HepG2 (cell line): Measurements from ENCODE around the gene GRIK1. TPM values are rescaled to one million over a fixed set of nuclear protein-coding genes. Genes with fewer than 3 reads are reported as not detected.

Source experiments
- ATAC-seq: fragments of 200-7000 bp; cut with Tn5 transposase; 3 replicates; pipeline ENCODE4 v1.9.1; 2020; ENCODE audit warnings: mild to moderate bottlenecking, moderate library complexity
- BruUV-seq: library from RNA; stranded (reverse); fragments of 400-500 nt; replicated peaks from 2 replicates; lab custom pipeline; 2021; lab: Mats Ljungman, UMichigan
- CTCF ChIA-PET: fragments of 300-600 bp; formaldehyde crosslinking; extraction: SDS; loops from one replicate; lab custom pipeline; 2021; ENCODE audit warnings: low total read pairs, inconsistent platforms, low intra/inter-chr PET ratio; lab: Yijun Ruan, JAX
- POLR2A ChIA-PET: fragments of 350-600 bp; sonication (Branson Sonifier 250); formaldehyde crosslinking; loops from one replicate; lab custom pipeline; 2020; ENCODE audit warnings: antibody characterized with exemption, inconsistent platforms; lab: Yijun Ruan, JAX
- DNase-seq: peaks from one replicate; pipeline ENCODE4 v3.0.0-alpha.2; 2015; ENCODE audit warnings: low spot score
- FAIRE-seq: peaks from 3 replicates; lab custom pipeline; 2011; peaks lifted over from hg19 to GRCh38; lab: Jason Lieb, UNC
- H2AFZ ChIP-seq: one replicate; pipeline ENCODE4 v1.6.1; 2011; ENCODE audit warnings: low read length, inconsistent platforms
- H3K27ac ChIP-seq: fragments of 300-600 bp; 3 replicates; pipeline ENCODE4 v1.8.0; 2011; ENCODE audit warnings: mixed run types, mild to moderate bottlenecking, mixed read lengths, low read length, inconsistent platforms; ENCODE audit not compliant: insufficient read depth; ENCODE audit errors: extremely low read length
- H3K27me3 ChIP-seq, 2 experiments: fragments of 200-600 bp in 1 of 2; 2 replicates in 1 of 2; 3 replicates in 1 of 2; pipeline versions ENCODE4 v1.6.0 to v1.8.0; 2011; ENCODE audit warnings: low read length in 2 of 2, mild to moderate bottlenecking in 2 of 2, moderate library complexity in 2 of 2, inconsistent platforms in 1 of 2; ENCODE audit not compliant: insufficient read depth in 2 of 2, control insufficient read depth in 1 of 2
- H3K36me3 ChIP-seq, 2 experiments: fragments of 200-600 bp in 1 of 2; replicated peaks in 1 of 2; 2 replicates in 1 of 2; 3 replicates in 1 of 2; pipeline versions ENCODE4 v1.5.1 to v1.8.0; 2011; ENCODE audit warnings: low read length in 2 of 2, inconsistent platforms in 1 of 2; ENCODE audit not compliant: insufficient read depth in 2 of 2, control insufficient read depth in 1 of 2
- H3K4me1 ChIP-seq: 2 replicates; pipeline ENCODE4 v1.5.1; 2012; ENCODE audit warnings: low read length, inconsistent platforms; ENCODE audit not compliant: insufficient read depth
- H3K4me2 ChIP-seq: 2 replicates; pipeline ENCODE4 v1.6.0; 2011; ENCODE audit warnings: low read depth, low read length, inconsistent platforms
- H3K4me3 ChIP-seq, 3 experiments: fragments of 200-600 bp in 1 of 3; sonication (generic), shearing (Covaris generic) in 1 of 3; replicated peaks in 1 of 3; 2 replicates each; pipeline ENCODE4 v1.5.1; 2011 to 2016; ENCODE audit warnings: low read length in 3 of 3, inconsistent platforms in 2 of 3, low read depth in 2 of 3, mild to moderate bottlenecking in 2 of 3, control low read depth in 1 of 3, mixed read lengths in 1 of 3; ENCODE audit not compliant: insufficient read depth in 1 of 3
- H3K79me2 ChIP-seq: one replicate; pipeline ENCODE4 v1.6.1; 2011; ENCODE audit warnings: low read length, inconsistent platforms; ENCODE audit not compliant: insufficient read depth
- H3K9ac ChIP-seq: 2 replicates; pipeline ENCODE4 v1.6.0; 2011; ENCODE audit warnings: mild to moderate bottlenecking, low read depth, low read length, inconsistent platforms; ENCODE audit not compliant: insufficient read depth
- H3K9me3 ChIP-seq: 2 replicates; pipeline ENCODE4 v1.5.1; 2012; ENCODE audit warnings: mild to moderate bottlenecking, low read length
- H4K20me1 ChIP-seq: 2 replicates; pipeline ENCODE4 v1.6.0; 2011; ENCODE audit warnings: inconsistent platforms, mild to moderate bottlenecking, low read length, moderate library complexity; ENCODE audit not compliant: insufficient read depth
- ATF1 ChIP-seq: IDR thresholded peaks from 2 replicates; pipeline ENCODE4 v1.6.1; 2016; ENCODE audit warnings: mild to moderate bottlenecking, control low read depth
- FOXA1 ChIP-seq, 2 experiments: fragments of 450-650 bp in 1 of 2; sonication (generic) in 1 of 2; formaldehyde crosslinking in 1 of 2; IDR thresholded peaks; 2 replicates each; pipeline versions ENCODE4 v1.4.0 to v1.6.1; 2016 to 2020; ENCODE audit warnings: missing genetic modification reagents in 1 of 2
- HNF4A ChIP-seq: sonication (generic); formaldehyde crosslinking; IDR thresholded peaks from 2 replicates; pipeline ENCODE4 v1.4.0; 2020; ENCODE audit warnings: missing genetic modification reagents
- ZNF816 ChIP-seq: sonication (generic); formaldehyde crosslinking; IDR thresholded peaks from 2 replicates; pipeline ENCODE4 v1.8.0; 2022; ENCODE audit warnings: missing genetic modification reagents, mild to moderate bottlenecking, borderline replicate concordance
- WGBS: methylation state at CpG from one replicate; pipeline ENCODE4 v1.1.6; 2017; ENCODE audit warnings: low lambda C conversion rate; 5-methylcytosine and 5-hydroxymethylcytosine counted together
- in situ Hi-C: cut with HindIII; loops from 2 replicates; pipeline ENCODE4 v1.10.0; 2017; ENCODE audit warnings: low pct_unique_long_range_greater_than_20kb; ENCODE audit not compliant: extremely low pct_ligation_motif_present
- intact Hi-C: fragments of 100-400 bp; cut with micrococcal nuclease; formaldehyde crosslinking; loops from one replicate; pipeline ENCODE4 v1.10.0; 2022; ENCODE audit not compliant: unreplicated experiment
- polyA plus RNA-seq, 8 experiments: library from polyadenylated mRNA; depleted of rRNA in 3 of 8; stranded (reverse) in 7 of 8; unstranded in 1 of 8; fragments of >200 nt; fragmentation: Illumina TruSeq in 4 of 8; extraction: Trizol in 4 of 8; gene quantifications; 2 replicates each; pipeline versions ENCODE4 v1.2.1 to v1.2.3, GENCODE V29; 2011 to 2016; ENCODE audit warnings: low read depth in 4 of 8, missing spikeins in 1 of 8, mixed read lengths in 1 of 8; ENCODE audit not compliant: insufficient read depth in 1 of 8
- total RNA-seq, 5 experiments: library from RNA; depleted of rRNA; stranded (reverse); fragments of >200 nt; fragmentation: Illumina TruSeq; extraction: Trizol; gene quantifications; 2 replicates each; pipeline ENCODE4 v1.2.3, GENCODE V29; 2016; ENCODE audit warnings: low read depth in 1 of 5
- TF ChIP-seq, protein P1 (sequence below): sonication (generic); formaldehyde crosslinking; IDR thresholded peaks from 2 replicates; pipeline ENCODE4 v1.9.0; 2022; ENCODE audit warnings: low read depth, missing genetic modification reagents
- TF ChIP-seq, protein P2 (sequence below): sonication (generic); formaldehyde crosslinking; conservative IDR thresholded peaks from 2 replicates; pipeline ENCODE4 v1.8.0; 2022; ENCODE audit warnings: missing genetic modification reagents
- TF ChIP-seq, protein P3 (sequence below): sonication (generic); formaldehyde crosslinking; IDR thresholded peaks from 2 replicates; pipeline ENCODE4 v1.8.0; 2023; ENCODE audit warnings: mild to moderate bottlenecking, missing genetic modification reagents

Gene GRIK1
- total and polyA plus RNA-seq, 2 of the 13 experiments (the other 11 are each of a cell fraction or from before 2014, with no cell fraction given) = not detected

DNA sequence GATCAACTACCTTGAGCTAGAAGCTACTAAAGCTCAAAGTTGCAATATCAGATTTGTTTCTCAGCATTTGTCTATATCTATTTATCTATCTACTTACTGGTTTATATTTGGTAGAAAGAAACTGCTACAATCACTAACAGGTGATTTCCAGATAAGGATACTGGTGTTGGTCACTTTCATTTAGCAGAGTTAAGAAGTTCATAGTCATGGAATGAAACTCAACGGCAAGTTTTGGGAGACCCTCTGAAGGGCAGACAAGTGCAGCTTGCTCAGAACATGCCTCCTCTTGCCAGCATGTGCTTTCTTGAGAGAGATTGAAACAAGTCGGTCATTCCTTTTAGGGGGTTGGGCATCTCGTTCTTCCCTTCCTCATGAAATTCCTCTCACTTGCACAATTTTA lies 296.5 kb downstream of the GRIK1 start:
- POLR2A ChIA-PET = no interaction called here
- CTCF ChIA-PET = no interaction called here

More for the DNA sequence above, 296.5 kb downstream of the GRIK1 start:
- ATAC-seq (no peak), FAIRE-seq (no peak), DNase-seq (no peak)
- Histone ChIP-seq H3K79me2 (no peaks in the 10 kb centered on the region), H3K9me3 (no peaks in the 10 kb centered on the region), H2AFZ (no peak overlapping the region), H3K27me3 (no peaks in the 10 kb centered on the region), H3K4me2 (no peak overlapping the region), H3K4me3 (no peak overlapping the region), H3K4me1 (no peaks in the 10 kb centered on the region), H3K9ac (no peak overlapping the region), H4K20me1 (no peaks in the 10 kb centered on the region), H3K36me3 (no peaks in the 10 kb centered on the region), H3K27ac (no peak overlapping the region)
- intact Hi-C loops (no loop called here), in situ Hi-C loops (no loop called here)
- no TSS peak for BruUV-seq
- TF ChIP-seq FOXA1 (IDR thresholded peaks at IDR 0.05) (no peak), FOXA1 (CRISPR knock-in tag; IDR thresholded peaks at IDR 0.05) (no peak), ATF1 (CRISPR knock-in tag) (no peak), HNF4A (CRISPR knock-in tag) (no peak), ZNF816 (CRISPR knock-in tag) (no peak)
- TF ChIP-seq, protein P1, sequence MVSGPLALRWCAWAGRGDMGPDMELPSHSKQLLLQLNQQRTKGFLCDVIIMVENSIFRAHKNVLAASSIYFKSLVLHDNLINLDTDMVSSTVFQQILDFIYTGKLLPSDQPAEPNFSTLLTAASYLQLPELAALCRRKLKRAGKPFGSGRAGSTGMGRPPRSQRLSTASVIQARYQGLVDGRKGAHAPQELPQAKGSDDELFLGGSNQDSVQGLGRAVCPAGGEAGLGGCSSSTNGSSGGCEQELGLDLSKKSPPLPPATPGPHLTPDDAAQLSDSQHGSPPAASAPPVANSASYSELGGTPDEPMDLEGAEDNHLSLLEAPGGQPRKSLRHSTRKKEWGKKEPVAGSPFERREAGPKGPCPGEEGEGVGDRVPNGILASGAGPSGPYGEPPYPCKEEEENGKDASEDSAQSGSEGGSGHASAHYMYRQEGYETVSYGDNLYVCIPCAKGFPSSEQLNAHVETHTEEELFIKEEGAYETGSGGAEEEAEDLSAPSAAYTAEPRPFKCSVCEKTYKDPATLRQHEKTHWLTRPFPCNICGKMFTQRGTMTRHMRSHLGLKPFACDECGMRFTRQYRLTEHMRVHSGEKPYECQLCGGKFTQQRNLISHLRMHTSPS (CRISPR knock-in tag) = no peak
- TF ChIP-seq, protein P2, sequence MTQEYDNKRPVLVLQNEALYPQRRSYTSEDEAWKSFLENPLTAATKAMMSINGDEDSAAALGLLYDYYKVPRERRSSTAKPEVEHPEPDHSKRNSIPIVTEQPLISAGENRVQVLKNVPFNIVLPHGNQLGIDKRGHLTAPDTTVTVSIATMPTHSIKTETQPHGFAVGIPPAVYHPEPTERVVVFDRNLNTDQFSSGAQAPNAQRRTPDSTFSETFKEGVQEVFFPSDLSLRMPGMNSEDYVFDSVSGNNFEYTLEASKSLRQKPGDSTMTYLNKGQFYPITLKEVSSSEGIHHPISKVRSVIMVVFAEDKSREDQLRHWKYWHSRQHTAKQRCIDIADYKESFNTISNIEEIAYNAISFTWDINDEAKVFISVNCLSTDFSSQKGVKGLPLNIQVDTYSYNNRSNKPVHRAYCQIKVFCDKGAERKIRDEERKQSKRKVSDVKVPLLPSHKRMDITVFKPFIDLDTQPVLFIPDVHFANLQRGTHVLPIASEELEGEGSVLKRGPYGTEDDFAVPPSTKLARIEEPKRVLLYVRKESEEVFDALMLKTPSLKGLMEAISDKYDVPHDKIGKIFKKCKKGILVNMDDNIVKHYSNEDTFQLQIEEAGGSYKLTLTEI (CRISPR knock-in tag) = no peak
- TF ChIP-seq, protein P3, sequence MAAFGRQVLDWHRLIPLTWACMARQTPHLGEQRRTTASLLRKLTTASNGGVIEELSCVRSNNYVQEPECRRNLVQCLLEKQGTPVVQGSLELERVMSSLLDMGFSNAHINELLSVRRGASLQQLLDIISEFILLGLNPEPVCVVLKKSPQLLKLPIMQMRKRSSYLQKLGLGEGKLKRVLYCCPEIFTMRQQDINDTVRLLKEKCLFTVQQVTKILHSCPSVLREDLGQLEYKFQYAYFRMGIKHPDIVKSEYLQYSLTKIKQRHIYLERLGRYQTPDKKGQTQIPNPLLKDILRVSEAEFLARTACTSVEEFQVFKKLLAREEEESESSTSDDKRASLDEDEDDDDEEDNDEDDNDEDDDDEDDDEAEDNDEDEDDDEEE (CRISPR knock-in tag) = no peak
- WGBS = 28% methylated on average over 3 of the region's 3 CpGs
